ENCODE results near the gene FAM163A. TPM values are rescaled to one million over a fixed set of nuclear protein-coding genes. Genes with fewer than 3 reads are reported as not detected.

Gene FAM163A
- total RNA-seq, 1 experiment from 2014 or later = 0.46 TPM

DNA sequence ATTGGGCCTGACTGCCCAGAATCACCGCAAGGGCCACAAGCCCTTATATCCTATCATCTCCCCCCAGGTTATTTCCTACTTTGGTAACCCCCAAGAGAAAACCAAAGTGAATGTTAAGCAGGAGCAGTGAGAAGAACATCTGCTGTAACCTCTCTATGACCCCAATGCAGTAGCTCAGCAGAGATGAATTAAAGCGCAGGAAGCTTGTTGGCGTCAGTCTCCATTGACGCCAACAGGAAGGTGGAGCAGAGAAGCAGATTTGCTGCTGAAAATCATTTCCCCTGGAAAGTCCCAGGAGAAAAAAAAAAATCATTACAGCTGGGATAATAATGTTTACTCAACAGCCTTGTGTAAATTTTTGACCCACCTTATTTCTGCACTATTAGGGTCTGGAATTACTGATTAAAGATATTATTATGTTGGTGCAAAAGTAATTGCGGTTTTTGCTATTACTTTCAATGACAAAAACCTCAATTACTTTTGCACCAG is 33.2 kb upstream of the FAM163A start:
- Histone ChIP-seq H2BK5ac (ENCODE audit: insufficient read length, low read length) (no peak overlapping the region), H2BK15ac (ENCODE audit: low read depth, low read length) (no peak overlapping the region), H2AFZ (ENCODE audit: low read length) (no peak overlapping the region), H3K4me1 (ENCODE audit: insufficient read depth, low read length) (no peaks in the 10 kb centered on the region), H3K56ac (ENCODE audit: insufficient read length, low read depth, low read length) (no peak overlapping the region), H3T11ph (ENCODE audit: low read length) (no peak overlapping the region), H4K20me1 (ENCODE audit: control insufficient read depth, insufficient read depth, insufficient read length) (no peaks in the 10 kb centered on the region), H3K27ac (ENCODE audit: insufficient read length, low read depth, low read length) (no peak overlapping the region), H3K79me2 (ENCODE audit: insufficient read depth, low read length) (no peaks in the 10 kb centered on the region), H4K91ac (ENCODE audit: insufficient read length, low read depth, low read length) (no peak overlapping the region), H3K9ac (ENCODE audit: extremely low read depth, insufficient read length, low read length) (no peak overlapping the region), H3K4me2 (ENCODE audit: insufficient read depth, insufficient read length, low read length) (no peak overlapping the region), H3K27me3 (ENCODE audit: insufficient read depth, low read length) (no peaks in the 10 kb centered on the region), H3K9me3 (ENCODE audit: control insufficient read depth, low read depth, low read length) (no peaks in the 10 kb centered on the region), H2BK120ac (ENCODE audit: low read depth, low read length, poor library complexity, severe bottlenecking) (no peak overlapping the region), H2AK5ac (ENCODE audit: insufficient read length, low read length) (no peak overlapping the region), H3K4ac (ENCODE audit: low read depth, low read length) (no peak overlapping the region), H2BK20ac (ENCODE audit: low read depth, low read length, poor library complexity, severe bottlenecking) (no peak overlapping the region), H3K18ac (ENCODE audit: insufficient read length, low read depth, low read length) (no peak overlapping the region), H4K8ac (replicated peaks; ENCODE audit: insufficient read length, low read depth, low read length) (no peak overlapping the region), H3K79me1 (ENCODE audit: insufficient read depth, low read depth, low read length, poor library complexity, severe bottlenecking) (no peaks in the 10 kb centered on the region), H4K5ac (ENCODE audit: insufficient read length, low read depth, low read length) (no peak overlapping the region), H2BK12ac (ENCODE audit: insufficient read length, low read depth, low read length) (no peak overlapping the region), H3K14ac (ENCODE audit: insufficient read depth, low read length) (no peak overlapping the region), H3K23me2 (ENCODE audit: insufficient read length, low read depth, low read length, poor library complexity, severe bottlenecking) (no peaks in the 10 kb centered on the region), H3K23ac (ENCODE audit: insufficient read length, low read depth, low read length) (no peak overlapping the region)
- peaks cover 4 to 6% (median 6%) of the 10 kb centered on the region in 3 experiments; a peak in 4 of 7 replicates for H3K36me3 Mint-ChIP-seq (ENCODE audit: insufficient read depth in 1 of 3, low read depth in 3 of 3)
- no peak for DNase-seq
- no CpG with 5 or more reads among the region's 5 CpGs for WGBS (ENCODE audit: extremely low coverage, insufficient read length, low lambda C conversion rate)
- no peak overlapping the region for H3K4me3 Mint-ChIP-seq
- H3K27ac Mint-ChIP-seq = no peak overlapping the region
- H3K27me3 Mint-ChIP-seq (ENCODE audit: low read depth) = peaks cover 2% of the 10 kb centered on the region; the same call in 1 of the 2 replicates
- TF ChIP-seq, protein P1, sequence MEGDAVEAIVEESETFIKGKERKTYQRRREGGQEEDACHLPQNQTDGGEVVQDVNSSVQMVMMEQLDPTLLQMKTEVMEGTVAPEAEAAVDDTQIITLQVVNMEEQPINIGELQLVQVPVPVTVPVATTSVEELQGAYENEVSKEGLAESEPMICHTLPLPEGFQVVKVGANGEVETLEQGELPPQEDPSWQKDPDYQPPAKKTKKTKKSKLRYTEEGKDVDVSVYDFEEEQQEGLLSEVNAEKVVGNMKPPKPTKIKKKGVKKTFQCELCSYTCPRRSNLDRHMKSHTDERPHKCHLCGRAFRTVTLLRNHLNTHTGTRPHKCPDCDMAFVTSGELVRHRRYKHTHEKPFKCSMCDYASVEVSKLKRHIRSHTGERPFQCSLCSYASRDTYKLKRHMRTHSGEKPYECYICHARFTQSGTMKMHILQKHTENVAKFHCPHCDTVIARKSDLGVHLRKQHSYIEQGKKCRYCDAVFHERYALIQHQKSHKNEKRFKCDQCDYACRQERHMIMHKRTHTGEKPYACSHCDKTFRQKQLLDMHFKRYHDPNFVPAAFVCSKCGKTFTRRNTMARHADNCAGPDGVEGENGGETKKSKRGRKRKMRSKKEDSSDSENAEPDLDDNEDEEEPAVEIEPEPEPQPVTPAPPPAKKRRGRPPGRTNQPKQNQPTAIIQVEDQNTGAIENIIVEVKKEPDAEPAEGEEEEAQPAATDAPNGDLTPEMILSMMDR (conservative IDR thresholded peaks at IDR 0.05) = no peak
- 0 out of 4 replicates have a peak, but pooled peaks cover 0 to 2% of the 10 kb centered on the region in 2 experiments for H3K4me1 Mint-ChIP-seq
- H3K9me3 Mint-ChIP-seq = peaks cover 13 to 14% of the 10 kb centered on the region in 2 experiments

Data from H9 (cell line).